GM19035 (cell line): ENCODE measurements around the gene STIP1.

Source experiments
- ATAC-seq: cut with Tn5 transposase; IDR thresholded peaks from one replicate; pipeline ENCODE4 v1.9.1; 2021; ENCODE audit not compliant: unreplicated experiment

The STIP1 gene

GRCh38 chr11:64248578-64248977 is 62.6 kb downstream of the STIP1 start:
- ATAC-seq = no peak

DNA sequence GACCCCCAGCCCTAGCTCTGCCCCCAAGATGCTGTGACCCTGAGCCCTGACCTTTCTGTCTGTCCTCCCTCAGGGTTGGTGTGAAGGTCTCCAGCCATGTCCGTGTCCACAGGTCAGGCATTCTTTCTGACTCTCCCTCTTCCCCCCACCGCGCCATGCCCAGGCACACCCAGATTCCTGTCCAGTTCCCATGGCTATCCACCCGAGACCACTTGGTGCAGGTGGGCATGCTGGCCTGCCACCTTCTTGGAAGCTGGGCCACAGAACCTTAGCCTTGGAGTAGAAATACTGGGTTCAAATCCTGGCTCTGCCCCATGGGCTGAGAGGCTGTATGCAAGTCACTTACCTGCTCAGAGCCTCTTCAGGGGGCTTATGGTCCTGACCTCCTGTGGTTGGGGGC is 63.1 kb downstream of the STIP1 start:
- no peak for ATAC-seq

- ATAC-seq = no peak
These were observed 63.8 kb downstream of the STIP1 start for GRCh38 chr11:64249563-64250414.

DNA sequence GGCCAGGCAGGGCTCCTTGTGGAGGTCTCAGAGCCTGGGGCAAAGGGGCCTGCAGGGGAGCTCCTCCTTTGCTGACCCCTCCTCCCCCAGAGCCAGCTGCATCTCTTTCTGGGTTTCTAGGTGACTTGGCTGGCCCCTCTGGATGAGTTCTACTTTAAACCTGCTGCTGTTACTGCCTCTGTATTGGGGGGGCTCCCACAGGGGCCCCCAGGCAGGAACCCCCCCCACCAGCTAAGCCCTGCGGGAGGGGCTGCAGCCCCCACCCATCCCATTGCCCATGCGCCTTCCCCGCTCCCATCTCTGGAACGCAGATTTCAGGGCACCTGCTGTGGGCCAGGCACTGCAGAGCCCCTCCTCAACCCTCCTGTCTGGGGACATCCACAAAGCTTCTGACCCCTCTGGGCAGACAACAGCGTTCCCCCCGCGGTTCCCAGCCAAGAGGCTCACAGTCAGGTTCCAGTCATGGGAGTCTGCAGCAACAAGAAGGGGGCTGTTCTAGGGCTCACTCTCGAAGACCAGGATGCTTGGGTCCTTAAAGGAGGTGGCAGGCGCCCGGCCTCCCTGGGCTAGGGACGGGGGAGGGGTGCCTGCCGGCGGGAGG is 64.5 kb downstream of the STIP1 start:
- no peak for ATAC-seq

- peak; percentile 47 for ATAC-seq
These were observed 65.2 kb downstream of the STIP1 start, which contains the start of gene PLCB3 for GRCh38 chr11:64251016-64251752. PLCB3 (plus strand) TSS chr11:64251530; CDS start chr11:64251650, 120 bp downstream.

GRCh38 chr11:64251753-64252002 is 65.7 kb downstream of the STIP1 start:
- no peak for ATAC-seq

GRCh38 chr11:64252003-64252872 is 66.3 kb downstream of the STIP1 start:
- ATAC-seq = no peak

DNA sequence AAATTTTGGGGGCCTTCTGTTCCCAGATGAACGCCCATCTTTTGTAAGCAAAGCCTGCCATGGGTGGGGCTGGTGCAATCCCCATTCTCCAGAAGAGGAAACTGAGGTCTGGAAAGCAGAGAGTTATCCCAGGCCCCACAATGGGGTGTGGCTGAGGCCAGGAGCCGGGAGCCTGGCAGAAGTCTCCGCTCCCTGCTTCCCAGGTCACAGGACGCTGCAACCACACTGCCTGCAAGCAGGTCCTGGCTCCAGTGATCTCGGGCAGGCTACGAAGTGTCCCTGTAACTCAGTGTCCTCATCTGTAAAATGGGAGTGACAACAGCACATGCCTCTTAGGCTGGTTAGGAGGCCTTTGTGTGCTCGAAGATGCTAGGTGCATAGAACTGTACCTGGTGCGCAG is 67.1 kb downstream of the STIP1 start:
- no peak for ATAC-seq

GRCh38 chr11:64253481-64253880 is 67.5 kb downstream of the STIP1 start:
- no peak for ATAC-seq
